H1 (cell line): ENCODE measurements around the gene NEB. TPM values are rescaled to one million over a fixed set of nuclear protein-coding genes. Genes with fewer than 3 reads are reported as not detected.

Source experiments
- CTCF ChIA-PET: fragments of 300-600 bp; sonication (Branson Sonifier 250); formaldehyde crosslinking; loops from one replicate; lab custom pipeline; 2021; ENCODE audit not compliant: partially characterized antibody; lab: Charles Lee
- POLR2A ChIA-PET: fragments of 300-600 bp; sonication (Branson Sonifier 250); formaldehyde crosslinking; loops from one replicate; lab custom pipeline; 2021; ENCODE audit warnings: inconsistent platforms; ENCODE audit not compliant: partially characterized antibody; lab: Charles Lee
- DNase-seq, 2 experiments: peaks; one replicate each; pipeline versions ENCODE4 v3.0.0 to v3.0.0-alpha.2; 2010 to 2022; ENCODE audit warnings: low spot score in 2 of 2, low read depth in 1 of 2, mixed read lengths in 1 of 2
- FAIRE-seq: peaks from 2 replicates; lab custom pipeline; 2011; peaks lifted over from hg19 to GRCh38; lab: Jason Lieb, UNC
- H2AFZ ChIP-seq: 2 replicates; pipeline ENCODE4 v1.8.1; 2012; ENCODE audit warnings: low read length, inconsistent platforms
- H2AK5ac ChIP-seq: 2 replicates; pipeline ENCODE4 v1.6.1; 2013; ENCODE audit warnings: low read depth, low read length
- H2BK120ac ChIP-seq: replicated peaks from 2 replicates; pipeline ENCODE3; 2013; ENCODE audit warnings: low read depth, low read length, inconsistent platforms
- H2BK12ac ChIP-seq: 2 replicates; pipeline ENCODE4 v1.6.1; 2013; ENCODE audit warnings: low read depth, low read length
- H2BK15ac ChIP-seq: 2 replicates; pipeline ENCODE4 v1.6.1; 2013; ENCODE audit warnings: low read length
- H2BK20ac ChIP-seq: 2 replicates; pipeline ENCODE4 v1.6.1; 2013; ENCODE audit warnings: low read length
- H2BK5ac ChIP-seq: 2 replicates; pipeline ENCODE4 v1.6.1; 2013; ENCODE audit warnings: low read depth, low read length
- H3K14ac ChIP-seq: 2 replicates; pipeline ENCODE4 v1.6.1; 2013; ENCODE audit warnings: inconsistent platforms; ENCODE audit not compliant: insufficient read length
- H3K18ac ChIP-seq: 2 replicates; pipeline ENCODE4 v1.6.1; 2013; ENCODE audit warnings: low read length; ENCODE audit errors: extremely low read depth
- H3K23ac ChIP-seq: 2 replicates; pipeline ENCODE4 v1.6.1; 2013; ENCODE audit warnings: inconsistent platforms; ENCODE audit not compliant: insufficient read length
- H3K23me2 ChIP-seq: 2 replicates; pipeline ENCODE4 v1.6.1; 2013; ENCODE audit warnings: low read depth, low read length
- H3K27ac ChIP-seq: 2 replicates; pipeline ENCODE4 v1.6.1; 2011; ENCODE audit warnings: low read depth, low read length, inconsistent platforms
- H3K27me3 ChIP-seq, 4 experiments: replicated peaks in 1 of 4; 1 replicate in 1 of 4; 2 replicates in 3 of 4; pipeline versions ENCODE4 v1.6.1 to v1.8.1; 2011 to 2013; ENCODE audit warnings: low read length in 3 of 4, mild to moderate bottlenecking in 3 of 4, inconsistent platforms in 2 of 4, mixed read lengths in 2 of 4, moderate library complexity in 1 of 4; ENCODE audit not compliant: control insufficient read depth in 3 of 4, insufficient read depth in 3 of 4; ENCODE audit errors: extremely low read depth in 1 of 4
- H3K36me3 ChIP-seq, 4 experiments: 2 replicates each; pipeline versions ENCODE4 v1.6.1 to v1.8.1; 2011 to 2013; ENCODE audit warnings: mild to moderate bottlenecking in 4 of 4, low read length in 3 of 4, moderate library complexity in 2 of 4, control low read depth in 1 of 4, inconsistent platforms in 1 of 4; ENCODE audit not compliant: insufficient read depth in 4 of 4, control insufficient read depth in 2 of 4
- H3K4ac ChIP-seq: replicated peaks from 2 replicates; pipeline ENCODE3; 2013; ENCODE audit warnings: low read length, low read depth, mixed read lengths, inconsistent platforms; ENCODE audit not compliant: insufficient read length
- H3K4me1 ChIP-seq, 4 experiments: replicated peaks in 1 of 4; 1 replicate in 1 of 4; 2 replicates in 3 of 4; pipeline versions ENCODE4 v1.6.1 to v1.8.1; 2011 to 2013; ENCODE audit warnings: low read length in 3 of 4, inconsistent platforms in 2 of 4, mixed read lengths in 1 of 4; ENCODE audit not compliant: insufficient read depth in 4 of 4, control insufficient read depth in 3 of 4
- H3K4me2 ChIP-seq, 2 experiments: 2 replicates each; pipeline versions ENCODE4 v1.6.1 to v1.8.1; 2011 to 2013; ENCODE audit warnings: low read depth in 2 of 2, low read length in 2 of 2, control low read depth in 1 of 2, inconsistent platforms in 1 of 2, mild to moderate bottlenecking in 1 of 2; ENCODE audit not compliant: insufficient read depth in 1 of 2
- H3K4me3 ChIP-seq, 4 experiments: fragments of 200-600, 300-600 bp in 1 of 4; sonication (generic), shearing (Covaris generic), sonication (Bioruptor Twin) in 1 of 4; 2 replicates each; pipeline versions ENCODE4 v1.5.1 to v1.8.1; 2011 to 2016; ENCODE audit warnings: low read length in 4 of 4, low read depth in 3 of 4, control low read depth in 2 of 4, inconsistent platforms in 2 of 4, mild to moderate bottlenecking in 2 of 4, mixed read lengths in 1 of 4, moderate library complexity in 1 of 4; ENCODE audit not compliant: insufficient read depth in 2 of 4; ENCODE audit errors: extremely low read depth in 1 of 4
- H3K56ac ChIP-seq: replicated peaks from 2 replicates; pipeline ENCODE3; 2013; ENCODE audit warnings: low read depth, mild to moderate bottlenecking, mixed read lengths, low read length, inconsistent platforms; ENCODE audit not compliant: insufficient read length
- H3K79me1 ChIP-seq: 2 replicates; pipeline ENCODE4 v1.6.1; 2013; ENCODE audit warnings: low read depth, low read length, control low read depth
- H3K79me2 ChIP-seq, 2 experiments: 2 replicates each; pipeline versions ENCODE4 v1.6.1 to v1.8.1; 2012 to 2013; ENCODE audit warnings: low read length in 2 of 2, mild to moderate bottlenecking in 2 of 2, inconsistent platforms in 1 of 2; ENCODE audit not compliant: insufficient read depth in 2 of 2, control insufficient read depth in 1 of 2
- H3K9ac ChIP-seq, 4 experiments: replicated peaks in 1 of 4; 1 replicate in 1 of 4; 2 replicates in 3 of 4; pipeline versions ENCODE4 v1.6.1 to v1.8.1; 2011 to 2013; ENCODE audit warnings: low read depth in 3 of 4, low read length in 3 of 4, control low read depth in 2 of 4, mild to moderate bottlenecking in 2 of 4, moderate library complexity in 2 of 4, inconsistent platforms in 1 of 4; ENCODE audit errors: extremely low read depth in 1 of 4
- H3K9me3 ChIP-seq, 2 experiments: 2 replicates each; pipeline versions ENCODE4 v1.6.1 to v1.8.1; 2012 to 2013; ENCODE audit warnings: mild to moderate bottlenecking in 2 of 2, moderate library complexity in 2 of 2, control low read depth in 1 of 2, inconsistent platforms in 1 of 2, low read depth in 1 of 2, low read length in 1 of 2, mixed read lengths in 1 of 2; ENCODE audit not compliant: insufficient read depth in 2 of 2
- H4K20me1 ChIP-seq, 2 experiments: replicated peaks in 1 of 2; 2 replicates each; pipeline versions ENCODE3 to v1.8.1; 2011 to 2013; ENCODE audit warnings: inconsistent platforms in 2 of 2, low read length in 2 of 2, mild to moderate bottlenecking in 1 of 2; ENCODE audit not compliant: insufficient read depth in 2 of 2, control insufficient read depth in 1 of 2
- H4K5ac ChIP-seq: 2 replicates; pipeline ENCODE4 v1.6.1; 2013; ENCODE audit warnings: low read length, low read depth, mixed read lengths, inconsistent platforms; ENCODE audit not compliant: insufficient read length
- H4K8ac ChIP-seq: 2 replicates; pipeline ENCODE4 v1.8.0; 2013; ENCODE audit warnings: mild to moderate bottlenecking, moderate library complexity, low read length, inconsistent platforms; ENCODE audit not compliant: insufficient read depth; ENCODE audit errors: extremely low read depth
- H4K91ac ChIP-seq: replicated peaks from 2 replicates; pipeline ENCODE3; 2013; ENCODE audit warnings: low read length, mixed read lengths, inconsistent platforms; ENCODE audit not compliant: insufficient read length
- ASH2L ChIP-seq: fragments of 200-600, 300-600 bp; sonication (generic); IDR thresholded peaks from one replicate; pipeline ENCODE4 v1.7.1; 2017; ENCODE audit warnings: low read length
- CBX5 ChIP-seq: fragments of 300-800, 300-1000 bp; sonication (generic); IDR thresholded peaks from 2 replicates; pipeline ENCODE4 v1.7.1; 2016; ENCODE audit warnings: antibody characterized with exemption, low read length, low read depth
- CEBPB ChIP-seq: IDR thresholded peaks from 2 replicates; pipeline ENCODE4 v1.6.1; 2012; ENCODE audit warnings: low read depth, low read length
- CHD1 ChIP-seq: IDR thresholded peaks from 2 replicates; pipeline ENCODE4 v1.6.1; 2012; ENCODE audit warnings: low read depth, low read length, improper control_type of control experiment
- E2F6 ChIP-seq: IDR thresholded peaks from 2 replicates; pipeline ENCODE4 v1.6.1; 2012; ENCODE audit warnings: inconsistent platforms
- EGR1 ChIP-seq: IDR thresholded peaks from 2 replicates; pipeline ENCODE4 v1.6.1; 2011; ENCODE audit warnings: low read depth, low read length, borderline replicate concordance
- EZH2 ChIP-seq: fragments of 200-600 bp; sonication (generic); IDR thresholded peaks from 2 replicates; pipeline ENCODE4 v1.7.1; 2012; ENCODE audit warnings: low read depth, mild to moderate bottlenecking, moderate library complexity, low read length, inconsistent platforms; ENCODE audit not compliant: severe bottlenecking
- GABPA ChIP-seq: IDR thresholded peaks from 2 replicates; pipeline ENCODE4 v1.6.1; 2011; ENCODE audit warnings: mild to moderate bottlenecking, low read length, moderate library complexity, borderline replicate concordance; ENCODE audit not compliant: insufficient read depth
- KDM1A ChIP-seq: fragments of 200-600, 300-600 bp; sonication (generic); IDR thresholded peaks from 2 replicates; pipeline ENCODE4 v1.7.1; 2016; ENCODE audit warnings: mild to moderate bottlenecking, low read length, borderline replicate concordance
- KDM5A ChIP-seq: fragments of 200-600 bp; IDR thresholded peaks from 2 replicates; pipeline ENCODE4 v1.7.1; 2012; ENCODE audit warnings: mild to moderate bottlenecking, low read length, inconsistent platforms, mixed read lengths
- POLR2A ChIP-seq, 2 experiments: IDR thresholded peaks; 1 replicate in 1 of 2; 2 replicates in 1 of 2; pipeline ENCODE4 v1.6.1; 2011; ENCODE audit warnings: low read depth in 2 of 2, low read length in 2 of 2, mild to moderate bottlenecking in 2 of 2; ENCODE audit errors: control extremely low read depth in 1 of 2
- RXRA ChIP-seq: IDR thresholded peaks from 2 replicates; pipeline ENCODE4 v1.6.1; 2011; ENCODE audit warnings: low read depth, mild to moderate bottlenecking, low read length, moderate library complexity; ENCODE audit not compliant: insufficient read depth
- SIRT6 ChIP-seq: IDR thresholded peaks from one replicate; pipeline ENCODE4 v1.7.1; 2012; ENCODE audit warnings: low read length, inconsistent platforms
- TCF12 ChIP-seq: IDR thresholded peaks from 2 replicates; pipeline ENCODE4 v1.6.1; 2011; ENCODE audit warnings: low read depth, mild to moderate bottlenecking, low read length
- USF2 ChIP-seq: IDR thresholded peaks from 2 replicates; pipeline ENCODE4 v1.6.1; 2011; ENCODE audit warnings: low read length, improper control_type of control experiment
- WGBS, 2 experiments: shearing (Covaris generic) in 1 of 2; methylation state at CpG; one replicate each; pipeline versions ENCODE4 v1.1.6 to v1.1.7; 2013 to 2015; ENCODE audit warnings: low lambda C conversion rate in 2 of 2, mixed read lengths in 2 of 2, inconsistent platforms in 1 of 2, low coverage in 1 of 2, missing lambda C conversion rate in 1 of 2; ENCODE audit not compliant: insufficient replicate concordance in 2 of 2, insufficient coverage in 1 of 2, insufficient read length in 1 of 2; ENCODE audit errors: extremely low coverage in 1 of 2, missing lambda C conversion rate in 1 of 2; 5-methylcytosine and 5-hydroxymethylcytosine counted together
- polyA plus RNA-seq, 7 experiments: library from polyadenylated mRNA; depleted of rRNA in 3 of 7; stranded (reverse) in 5 of 7; unstranded in 2 of 7; fragments of >200 nt in 5 of 7; fragments of 200-250 nt in 2 of 7; gene quantifications; 1 replicate in 5 of 7; 2 replicates in 1 of 7; 4 replicates in 1 of 7; pipeline versions ENCODE4 v1.2.1 to v1.2.3, GENCODE V29; 2011 to 2013; ENCODE audit warnings: missing spikeins in 2 of 7, mixed read lengths in 2 of 7
- total RNA-seq: library from RNA; stranded (reverse); fragmentation: NEBNext Ultra II Directional; extraction: Animal tissue kit (Norgen Biotek cat#: 25700); gene quantifications from 2 replicates; pipeline ENCODE4 v1.2.1, GENCODE V29; 2021

The NEB gene
- total and polyA plus RNA-seq, 2 of the 8 experiments (the other 6 are each of a cell fraction or from before 2014, with no cell fraction given) = 1.4 to 2.5 TPM

- WGBS, 2 experiments = 88% methylated on average over 1 of the region's 1 CpG; no CpG with 5 or more reads in 1 of the 2 experiments
- Histone ChIP-seq H3K56ac (no peak overlapping the region), H4K5ac (no peak overlapping the region), H2AFZ (no peak overlapping the region), H4K8ac (no peak overlapping the region), H2BK20ac (no peak overlapping the region), H3K4ac (no peak overlapping the region), H3K18ac (no peak overlapping the region), H4K20me1 (no peaks in the 10 kb centered on the region), H3K79me1 (no peaks in the 10 kb centered on the region), H2BK120ac (no peak overlapping the region), H3K27ac (no peak overlapping the region), H2AK5ac (no peak overlapping the region), H2BK5ac (no peak overlapping the region), H4K91ac (no peak overlapping the region), H2BK15ac (no peak overlapping the region), H3K4me2 (no peak overlapping the region), H3K79me2 (no peaks in the 10 kb centered on the region), H3K23ac (no peak overlapping the region), H3K4me1 (no peaks in the 10 kb centered on the region), H3K14ac (no peak overlapping the region), H3K4me3 (no peak overlapping the region), H3K23me2 (no peaks in the 10 kb centered on the region), H3K9me3 (no peaks in the 10 kb centered on the region), H2BK12ac (no peak overlapping the region), H3K36me3 (no peaks in the 10 kb centered on the region; a peak in 1 of 8 replicates), H3K27me3 (no peaks in the 10 kb centered on the region), H3K9ac (no peak overlapping the region)
- POLR2A ChIA-PET = no interaction called here
- CTCF ChIA-PET = no interaction called here
- DNase-seq (no peak), FAIRE-seq (no peak)
- TF ChIP-seq USF2 = no peak
- no peak for TF ChIP-seq SIRT6
- no peak for TF ChIP-seq RXRA
- TF ChIP-seq EGR1 = no peak
- no peak for TF ChIP-seq EZH2
- TF ChIP-seq CHD1 = no peak
- no peak for TF ChIP-seq TCF12
- TF ChIP-seq POLR2A (IDR thresholded peaks at IDR 0.05; ENCODE audit: control extremely low read depth in 1 of 2, low read depth in 2 of 2, low read length in 2 of 2) = no peak
- no peak for TF ChIP-seq KDM1A
- TF ChIP-seq ASH2L = no peak
- TF ChIP-seq CBX5 = no peak
- TF ChIP-seq GABPA = no peak
- no peak for TF ChIP-seq E2F6
- TF ChIP-seq CEBPB = no peak
- TF ChIP-seq KDM5A = no peak
These were observed 13.8 kb downstream of the NEB start for GRCh38 chr2:151720521-151720920.
